Fibroblast of lung (primary cell): ENCODE data around the gene TOMT.

Experiments used
- CTCF ChIP-seq, 2 donors: IDR thresholded peaks in 1 of 2; conservative IDR thresholded peaks in 1 of 2; 1 replicate in 1 of 2; 2 replicates in 1 of 2; pipeline ENCODE4 v1.5.1; 2011 to 2012; ENCODE audit warnings: low read length in 2 of 2, control low read depth in 1 of 2, inconsistent platforms in 1 of 2, low read depth in 1 of 2, mild to moderate bottlenecking in 1 of 2
- EZH2 ChIP-seq: IDR thresholded peaks from 2 replicates; pipeline ENCODE4 v1.5.1; 2012; ENCODE audit warnings: low read length, control low read depth, mild to moderate bottlenecking; ENCODE audit errors: missing control alignments

GRCh38 chr11:72123117-72123653 lies 17.5 kb downstream of the TOMT start:
- no peak for TF ChIP-seq CTCF (conservative IDR thresholded peaks at IDR 0.05 in 1 of 2, IDR thresholded peaks at IDR 0.05 in 1 of 2; ENCODE audit: low read depth in 1 of 2, low read length in 2 of 2)
- no peak for TF ChIP-seq EZH2
